HG02970 (cell line): ENCODE data around the gene FGF22.
A peak's percentile ranks its signal among the peaks of the same experiment; 100 is the strongest.
"Not testable (repeated sequence)": the region's sequence is repeated elsewhere in the genome, so short reads cannot be mapped to it uniquely, and the experiment has no call there.

Experiments
- ATAC-seq: cut with Tn5 transposase; IDR thresholded peaks from one replicate; pipeline ENCODE4 v1.9.1; 2021; ENCODE audit warnings: mild to moderate bottlenecking, moderate library complexity, moderate number of reproducible peaks; ENCODE audit not compliant: unreplicated experiment, low FRiP score

FGF22 gene

DNA sequence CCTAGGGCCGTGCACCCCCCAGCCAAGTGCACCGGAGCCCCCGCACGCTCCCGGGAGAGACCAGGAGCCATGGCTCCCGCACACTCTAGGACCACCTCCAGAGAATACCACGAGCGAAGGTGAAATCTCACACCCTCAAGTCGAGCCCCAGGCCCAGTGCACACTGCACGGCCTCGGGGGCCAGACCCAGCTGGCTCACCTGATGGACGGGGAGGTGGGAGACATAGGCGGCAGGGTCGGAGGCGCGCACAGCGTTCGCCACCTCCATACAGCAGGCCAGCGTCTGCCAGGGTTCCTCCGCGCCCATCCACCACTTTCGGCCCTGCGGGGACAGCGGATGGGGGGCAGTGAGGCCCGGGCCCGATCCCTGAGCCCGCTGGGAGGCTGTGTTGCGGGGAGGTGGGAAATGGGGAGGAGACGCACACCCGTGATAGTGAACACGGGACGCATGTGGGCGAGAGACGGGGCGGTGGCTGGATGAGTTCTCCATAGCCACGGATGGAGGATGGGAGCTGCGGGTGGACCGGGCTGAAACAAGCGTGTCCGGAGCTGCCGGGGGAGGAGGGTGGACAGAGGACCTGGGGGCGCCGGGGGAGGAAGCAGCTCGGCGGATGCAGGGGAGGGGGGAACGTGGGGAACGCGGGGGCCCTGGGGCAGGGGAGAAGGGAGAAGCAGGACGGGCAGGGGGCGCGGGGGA, 19.4 kb upstream of the FGF22 start:
- no peak for ATAC-seq

DNA sequence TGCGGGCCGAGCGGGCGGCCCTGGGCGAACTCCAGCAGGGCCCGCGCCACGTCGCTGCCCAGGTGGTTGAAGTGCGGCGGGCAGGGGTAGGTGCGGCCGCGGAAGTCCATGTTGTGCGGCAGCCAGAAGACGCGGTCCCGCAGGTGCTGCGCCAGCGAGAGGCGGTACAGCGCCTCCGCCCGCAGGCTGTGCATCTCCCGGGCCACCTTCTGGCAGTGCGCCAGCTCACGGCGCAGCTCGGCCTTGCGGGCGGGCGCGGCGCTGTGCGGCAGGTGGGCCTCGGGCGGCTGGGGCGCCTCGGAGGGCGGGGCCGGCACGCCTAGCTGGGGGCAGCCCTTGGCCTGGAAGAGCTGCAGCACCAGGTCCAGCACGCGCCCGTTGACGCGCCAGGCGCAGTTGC, 18.5 kb upstream of the FGF22 start:
- not testable (repeated sequence) for ATAC-seq

DNA sequence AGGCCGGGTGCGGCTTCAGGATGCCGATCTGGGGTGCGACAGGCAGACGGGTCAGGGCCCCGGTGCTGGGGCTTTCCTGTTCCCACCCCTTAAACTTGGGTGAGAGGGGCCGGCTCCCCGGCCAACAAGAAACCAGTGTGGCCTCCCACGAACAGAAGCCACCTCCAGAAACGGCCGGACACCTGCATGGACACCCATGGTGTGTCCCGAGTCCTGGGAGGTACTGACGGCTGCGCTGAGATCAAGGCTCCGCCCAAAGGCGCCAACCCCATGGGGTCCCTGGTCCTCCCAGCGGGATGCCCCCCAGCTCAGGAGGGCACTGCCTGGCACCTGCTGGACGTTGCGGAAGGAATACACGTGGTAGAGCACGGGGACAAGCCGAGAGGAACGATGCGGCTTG, 17.9 kb upstream of the FGF22 start:
- ATAC-seq: no peak

DNA sequence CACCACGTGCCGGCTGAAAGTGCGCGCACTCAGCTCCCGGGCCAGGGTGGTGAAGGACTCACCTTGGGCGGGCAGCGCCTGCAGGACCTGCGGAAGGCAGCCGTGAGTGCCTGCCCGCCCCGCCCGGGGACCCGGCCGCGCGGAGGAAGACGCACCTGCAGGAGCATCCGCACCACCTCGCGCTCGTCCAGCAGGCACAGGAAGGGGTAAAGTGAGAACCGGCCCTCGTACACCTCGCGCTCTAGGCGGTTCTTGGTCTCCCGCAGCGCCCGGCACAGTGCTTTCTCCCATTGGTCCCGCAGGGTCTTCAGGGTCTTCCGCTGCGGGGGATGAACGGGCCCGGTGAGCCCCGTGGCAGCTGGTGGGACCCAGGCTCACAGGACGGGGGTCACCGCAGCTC, 17.0 kb upstream of the FGF22 start:
- no peak for ATAC-seq

DNA sequence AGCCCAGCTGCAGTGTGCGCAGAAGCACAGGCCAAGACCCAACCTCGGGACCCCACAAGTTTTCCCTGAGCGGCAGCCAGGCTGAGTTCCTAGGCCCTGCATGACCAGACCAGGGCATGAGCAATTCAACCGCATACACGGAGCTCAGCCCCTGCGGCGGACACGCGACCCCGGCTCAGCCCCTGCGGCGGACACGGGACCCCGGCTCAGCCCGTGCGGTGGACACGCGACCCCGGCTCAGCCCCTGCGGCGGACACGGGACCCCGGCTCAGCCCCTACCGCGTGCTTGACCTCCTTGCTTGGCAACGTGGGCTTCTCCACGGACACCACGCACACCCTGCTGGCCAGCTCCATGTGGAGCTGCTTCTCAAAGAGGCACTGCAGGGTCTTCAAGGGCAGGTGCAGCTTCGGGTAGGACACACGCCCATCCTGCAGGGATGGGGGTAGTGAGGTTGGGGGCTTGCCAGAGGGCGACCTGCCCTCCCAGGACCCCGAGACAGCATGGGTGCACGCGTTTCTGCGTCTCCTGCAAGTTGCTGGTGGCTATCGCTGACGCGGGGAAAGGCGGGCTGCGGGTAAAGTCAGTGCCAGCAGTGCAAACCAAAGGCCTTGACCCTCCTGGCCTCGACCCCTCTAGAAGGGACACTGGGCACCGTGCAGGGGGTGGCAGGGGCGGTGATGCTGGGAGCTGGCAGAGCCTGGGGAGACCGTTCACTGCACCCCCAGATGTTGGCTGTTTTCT, 16.3 kb upstream of the FGF22 start:
- ATAC-seq: no peak

DNA sequence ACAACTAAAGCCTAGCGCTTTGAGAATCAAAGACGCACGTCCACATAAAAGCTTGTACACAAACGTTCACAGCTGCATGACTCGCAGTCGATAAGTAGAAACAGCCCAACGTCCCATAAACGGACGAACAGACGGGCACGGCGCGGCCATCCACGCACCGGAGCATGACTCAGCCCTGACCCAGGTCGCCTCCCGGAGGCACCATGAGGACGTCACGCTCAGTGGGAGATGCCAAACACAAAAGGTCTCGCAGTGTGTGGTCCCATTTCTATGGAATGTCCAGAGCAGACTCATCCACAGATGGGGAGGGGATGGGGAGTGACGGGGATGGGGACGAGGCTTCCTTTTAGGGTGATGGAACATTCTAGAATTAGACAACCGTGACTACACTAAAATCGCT, 15.7 kb upstream of the FGF22 start:
- no peak for ATAC-seq

DNA sequence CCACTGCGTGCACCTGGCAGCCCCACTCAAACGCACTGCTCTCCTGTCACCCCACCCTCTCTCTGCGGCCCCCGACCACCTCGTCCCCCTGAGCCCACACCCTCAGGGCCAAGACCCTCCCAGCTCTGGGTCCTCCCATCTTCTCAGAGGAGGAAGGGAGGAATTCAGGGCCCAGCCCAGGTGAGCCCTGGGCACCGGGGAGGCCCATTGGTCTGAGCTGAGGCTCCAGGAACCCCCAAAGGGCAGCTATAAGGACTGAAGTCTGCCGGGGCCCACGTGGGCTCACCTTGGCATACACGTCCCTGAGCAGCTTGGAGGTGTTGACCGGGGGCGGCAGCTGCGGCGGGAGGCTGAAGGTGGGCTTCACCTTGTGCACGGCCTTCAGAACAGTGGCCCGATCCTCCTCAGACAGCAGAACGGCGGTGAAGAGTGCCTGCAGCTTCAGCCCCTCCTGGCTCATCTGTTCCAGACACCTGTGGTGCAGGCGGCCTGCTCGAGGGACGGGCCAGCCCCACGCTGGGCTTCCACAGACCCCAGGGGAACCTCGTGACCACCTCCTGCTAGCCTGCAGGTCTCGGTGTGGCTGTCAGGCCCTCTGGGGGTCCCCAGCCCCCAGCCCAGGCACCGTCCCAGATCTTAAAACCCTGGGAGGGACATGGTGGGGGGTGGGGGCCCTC, 15.1 kb upstream of the FGF22 start:
- no peak for ATAC-seq

DNA sequence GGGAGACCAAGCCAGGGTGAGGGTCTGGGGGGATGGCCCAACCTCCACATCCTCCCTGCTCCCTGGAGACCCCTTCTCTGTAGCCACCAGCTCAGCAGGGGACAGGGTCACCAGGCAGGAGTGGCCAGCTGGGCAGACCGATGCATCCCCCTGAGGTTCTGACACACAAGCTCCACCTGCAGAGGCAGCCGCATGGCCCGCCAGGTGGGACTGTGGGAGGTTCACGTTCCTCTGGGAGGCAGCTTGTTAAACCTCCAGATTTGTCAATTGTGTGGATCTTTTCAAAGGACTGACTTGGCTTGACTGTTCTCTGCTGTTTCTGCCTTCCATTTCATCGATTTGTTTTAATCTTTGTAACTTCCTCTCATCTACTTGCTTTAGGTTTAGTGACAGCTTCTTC, 14.4 kb upstream of the FGF22 start:
- ATAC-seq: no peak

DNA sequence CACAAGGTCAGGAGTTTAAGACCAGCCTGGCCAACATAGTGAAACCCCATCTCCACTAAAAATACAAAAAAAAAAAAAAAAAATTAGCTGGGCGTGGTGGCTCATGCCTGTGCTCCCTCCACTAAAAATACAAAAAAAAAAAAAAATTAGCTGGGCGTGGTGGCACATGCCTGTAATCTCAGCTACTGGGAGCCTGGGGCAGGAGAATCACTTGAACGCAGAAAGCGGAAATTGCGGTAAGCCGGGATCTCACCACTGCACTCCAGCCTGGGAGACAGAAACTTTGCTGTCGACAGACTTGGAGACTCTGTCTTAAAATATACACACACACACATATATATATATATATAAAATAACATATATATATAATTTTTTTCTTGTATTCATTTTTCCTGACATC, 13.1 kb upstream of the FGF22 start:
- ATAC-seq: not testable (repeated sequence)

DNA sequence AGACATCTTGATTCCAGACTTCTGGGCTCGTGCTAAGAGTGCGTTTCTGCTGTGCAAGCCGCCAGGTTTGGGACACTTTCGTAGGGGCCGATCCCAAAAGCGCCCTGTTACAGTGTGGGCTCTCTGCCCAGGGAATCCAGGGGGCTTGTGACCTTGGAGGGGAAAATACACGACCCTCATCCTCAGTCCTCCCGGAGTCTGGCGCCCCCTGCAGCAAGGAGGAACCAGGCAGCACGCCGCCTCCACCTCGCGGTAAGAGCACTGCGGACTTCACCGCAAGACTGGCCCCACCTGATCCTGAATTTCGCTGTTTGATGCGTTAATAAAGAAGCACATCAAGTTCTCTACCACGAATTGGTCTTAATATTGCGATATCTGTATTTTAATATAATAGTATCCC, 11.5 kb upstream of the FGF22 start:
- ATAC-seq: no peak

DNA sequence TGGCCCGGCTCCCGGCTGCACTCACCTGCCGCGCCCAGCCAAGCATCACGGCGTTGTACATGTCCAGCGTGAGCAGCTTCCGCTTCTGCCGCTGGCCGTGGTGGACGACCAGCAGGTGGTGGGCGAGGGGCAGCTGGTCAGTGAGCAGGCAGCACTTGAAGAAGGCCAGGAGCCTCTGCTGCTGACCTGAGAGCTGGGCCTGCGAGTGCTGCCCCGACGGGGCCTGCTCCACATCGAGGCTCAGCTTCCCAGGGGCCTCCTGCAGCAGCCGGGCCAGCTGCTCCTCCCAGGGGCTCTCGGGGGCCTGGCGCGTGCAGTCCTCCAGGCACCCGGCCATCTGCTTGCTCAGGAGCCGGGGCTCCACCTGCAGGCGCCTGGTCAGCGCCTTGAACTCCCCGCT, 10.2 kb upstream of the FGF22 start:
- not testable (repeated sequence) for ATAC-seq

DNA sequence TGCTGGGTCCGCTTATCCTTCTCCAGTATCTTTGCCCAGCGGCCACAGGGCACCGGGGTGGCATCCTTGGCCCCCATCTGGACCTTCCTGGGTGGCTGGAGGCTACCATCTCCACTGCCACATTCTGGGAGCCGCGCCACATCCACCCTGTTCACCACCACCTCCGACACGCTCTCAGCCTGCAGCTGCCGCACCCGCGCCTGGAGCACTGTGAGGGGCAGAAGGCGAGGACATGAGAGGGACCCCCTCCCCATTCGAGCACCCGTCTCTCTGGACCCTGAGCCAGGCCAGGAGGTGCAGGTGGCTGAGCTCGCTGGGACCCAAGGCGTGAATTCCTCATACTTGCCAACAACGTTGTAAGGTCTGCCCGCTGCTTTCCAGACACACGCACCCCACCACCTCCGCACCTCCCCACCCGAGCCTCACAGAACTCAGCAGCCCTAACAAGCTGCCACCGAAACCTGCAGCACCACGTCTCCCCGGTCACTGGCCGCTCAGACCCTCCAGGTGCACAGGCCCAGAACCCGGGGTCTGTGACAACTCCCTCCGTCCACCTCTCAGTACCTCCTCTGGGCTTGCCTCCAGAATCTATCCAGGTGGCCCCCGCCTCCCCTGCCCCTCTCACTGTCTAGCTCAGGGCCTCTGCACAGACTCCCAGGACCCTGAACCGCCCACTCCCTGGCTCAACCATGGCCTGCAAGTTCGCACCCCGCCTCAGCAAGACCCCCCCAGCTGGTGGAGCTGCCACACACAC, 9.5 kb upstream of the FGF22 start:
- ATAC-seq: no peak

DNA sequence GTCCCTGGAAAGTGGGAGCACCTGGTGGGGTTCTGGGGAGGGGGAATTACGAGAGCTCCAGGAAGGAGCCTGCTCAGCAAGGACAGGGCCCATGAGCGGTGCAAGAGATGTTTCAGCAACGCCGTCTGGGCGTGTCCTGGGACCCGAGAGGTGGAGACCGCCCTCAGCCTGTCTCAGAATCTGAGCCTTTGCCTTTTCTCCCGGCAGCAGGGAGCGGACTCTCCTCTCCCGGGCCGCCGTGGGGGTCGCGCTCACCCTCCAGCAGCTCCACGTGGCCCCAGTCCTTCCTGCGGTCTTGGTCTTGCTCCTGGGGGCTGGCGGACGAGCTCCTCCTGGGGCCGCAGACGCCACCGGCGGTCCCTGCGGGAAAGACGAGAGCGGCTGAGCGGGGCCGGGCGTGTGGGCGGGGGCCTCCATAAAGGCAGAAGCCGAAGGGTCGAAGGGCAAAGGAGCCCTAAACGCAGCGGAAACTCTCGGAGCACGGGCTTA, 7.1 kb upstream of the FGF22 start:
- peak; percentile 2 for ATAC-seq

DNA sequence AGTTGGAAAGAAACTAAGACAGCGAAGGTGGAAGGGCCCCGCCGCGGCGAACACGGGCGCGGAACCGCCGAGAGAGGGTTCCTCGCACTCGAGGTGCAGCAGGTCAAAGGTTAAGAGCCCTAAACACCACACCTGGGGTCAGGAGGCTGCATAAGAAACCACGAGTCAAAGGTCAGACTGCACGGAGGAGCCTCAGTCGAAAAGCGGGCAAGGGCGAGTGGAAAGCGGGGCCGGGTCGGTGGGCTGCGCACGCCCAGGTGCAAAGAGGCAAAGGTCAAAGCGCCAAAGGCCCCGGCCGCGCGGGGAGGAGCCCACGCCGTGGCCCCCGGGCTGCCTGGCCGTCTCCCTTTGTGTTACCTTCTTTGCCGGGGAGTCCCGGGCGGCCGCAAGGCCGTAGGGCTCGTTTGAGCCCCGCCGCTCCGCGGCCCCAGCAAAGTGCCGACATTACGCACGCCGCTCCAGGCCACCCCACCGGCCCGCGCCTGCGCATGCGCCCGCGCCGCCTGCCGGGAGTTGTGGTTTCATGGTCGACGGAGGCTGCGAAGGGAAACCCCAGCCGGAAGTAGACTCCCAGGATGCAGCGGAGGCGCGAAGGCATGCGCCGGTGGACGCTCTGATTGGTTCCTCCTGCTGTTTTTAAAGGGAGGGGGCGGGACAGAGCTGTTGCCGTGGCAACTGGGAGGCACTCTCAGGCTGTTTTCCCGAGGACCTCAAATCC, 6.5 kb upstream of the FGF22 start, which contains the start of gene POLRMT:
TSS of gene POLRMT (minus strand) at position 470 of the 718 bp plus-strand sequence. CDS start at position 445, 25 bp downstream.
- ATAC-seq: peak; percentile 92

DNA sequence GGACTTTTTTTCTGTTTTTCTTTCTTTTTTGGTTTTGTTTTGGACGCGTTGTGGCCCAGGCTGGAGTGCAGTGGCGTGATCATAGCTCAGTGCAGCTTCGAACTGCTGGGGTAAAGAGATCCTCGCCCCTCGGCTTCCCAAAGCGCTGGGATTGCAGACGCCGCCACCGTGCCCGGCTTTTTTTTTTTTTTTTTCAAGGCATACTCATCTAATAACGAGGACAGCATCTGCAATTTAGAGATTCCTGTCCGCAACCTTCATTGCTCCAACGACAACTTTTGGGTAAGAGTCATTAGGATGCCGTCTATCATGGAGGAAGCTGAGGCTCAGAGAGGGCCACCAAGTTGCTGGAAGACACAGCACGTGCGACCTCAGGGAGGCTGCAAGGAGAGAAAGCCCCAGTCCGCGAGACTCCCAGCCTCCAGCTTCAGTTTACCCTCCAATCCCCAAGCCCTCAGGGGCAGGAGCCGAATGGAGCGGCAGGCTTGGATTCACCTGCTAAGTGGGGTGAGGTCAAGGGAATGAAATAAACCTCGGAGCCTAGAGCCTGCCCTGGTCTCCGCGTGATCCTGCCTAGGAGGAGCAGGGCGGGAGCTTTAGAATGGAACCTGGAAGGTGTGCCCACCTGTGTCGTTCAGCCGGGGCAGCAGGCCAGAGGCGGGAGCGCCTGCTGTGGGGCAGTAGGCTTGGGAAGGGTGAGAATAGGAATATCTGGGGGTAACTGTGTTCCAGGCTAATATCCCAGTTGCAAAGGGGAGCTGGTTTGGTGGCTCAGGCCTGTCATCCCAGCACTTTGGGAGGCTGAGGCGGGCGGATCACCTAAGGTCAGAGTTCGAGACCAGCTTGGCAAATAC, 5.7 kb upstream of the FGF22 start:
- ATAC-seq: no peak

DNA sequence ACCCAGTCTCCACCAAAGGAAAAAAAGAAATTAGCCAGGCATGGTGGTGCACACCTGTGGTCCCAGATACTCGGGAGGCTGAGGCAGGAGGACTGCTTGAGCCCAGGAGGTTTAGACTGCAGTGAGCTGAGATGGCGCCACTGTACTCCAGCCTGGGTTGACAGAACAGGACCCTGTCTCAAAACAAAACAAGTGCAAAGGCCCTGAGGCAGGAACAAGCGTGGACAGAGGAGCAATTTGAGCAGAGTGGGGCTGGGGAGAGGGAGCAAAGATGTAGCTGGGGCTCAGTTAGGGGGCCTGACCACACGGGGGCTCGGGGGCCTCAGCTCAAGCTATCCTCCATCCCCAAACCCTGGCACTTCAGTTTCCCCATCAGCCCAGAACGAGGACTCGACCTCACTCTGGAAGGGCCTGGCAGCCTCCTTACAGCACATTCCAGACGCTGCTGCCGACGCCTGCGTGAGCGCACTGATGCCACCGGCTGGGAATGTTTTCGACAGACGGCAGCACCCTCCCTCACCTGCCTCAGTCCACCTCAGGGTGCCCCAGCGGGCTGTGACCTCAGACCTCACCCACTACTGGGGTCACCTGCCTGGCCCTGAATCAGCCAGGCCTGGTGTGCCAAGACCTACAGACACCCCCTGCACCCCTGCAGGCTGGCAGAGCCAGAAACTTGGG, 4.6 kb upstream of the FGF22 start:
- ATAC-seq: no peak

DNA sequence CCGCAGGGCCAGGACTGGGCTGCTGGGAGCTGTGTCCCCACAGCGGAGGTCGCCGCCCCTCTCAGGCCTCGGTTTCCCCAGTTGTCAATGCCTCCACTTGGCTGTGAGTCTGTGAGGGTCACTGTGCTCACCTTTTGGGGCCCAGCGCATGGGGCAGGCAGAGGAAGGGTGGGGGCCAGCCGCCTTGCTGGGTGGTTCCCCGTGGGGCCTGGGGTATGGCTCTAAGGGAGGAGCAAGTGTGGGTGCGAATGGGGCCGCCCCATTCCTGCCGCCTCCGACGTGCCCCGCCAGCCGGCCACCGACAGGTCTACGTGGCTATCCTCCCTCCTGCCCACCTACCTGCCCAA, 800 bp upstream of the FGF22 start:
- ATAC-seq: no peak

DNA sequence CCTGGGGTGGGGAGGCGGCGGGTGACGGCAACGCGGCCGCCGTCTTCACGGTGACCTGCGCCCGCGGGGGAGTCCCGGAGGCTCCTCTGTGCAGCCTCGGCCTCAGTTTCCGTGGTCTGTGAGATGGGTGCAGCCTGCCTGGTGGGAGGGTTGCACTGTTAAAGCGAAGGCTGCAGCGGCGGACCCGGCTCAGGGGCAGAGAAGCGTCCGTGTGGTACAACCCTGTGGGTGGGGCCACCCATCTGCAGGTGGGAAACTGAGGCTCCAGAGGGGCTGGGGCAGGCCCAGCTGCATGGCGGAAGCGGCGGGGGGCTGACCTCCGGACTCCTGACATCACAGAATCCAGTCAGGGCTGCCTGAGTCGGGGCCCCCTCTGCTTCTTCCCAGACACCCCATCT, 481 bp downstream of the FGF22 start:
- ATAC-seq: no peak
